Stomach smooth muscle (tissue), 2 donors: ENCODE results near the gene KANK3.

ENCODE experiments used
- H3K27ac ChIP-seq: one replicate; pipeline ENCODE4 v1.7.0; 2013; ENCODE audit warnings: mild to moderate bottlenecking, low read length, inconsistent platforms
- H3K27me3 ChIP-seq, 2 donors: one replicate each; pipeline ENCODE4 v1.7.0; 2013; ENCODE audit warnings: low read length in 2 of 2; ENCODE audit not compliant: insufficient read depth in 2 of 2, control insufficient read depth in 1 of 2
- H3K36me3 ChIP-seq, 2 donors: one replicate each; pipeline ENCODE4 v1.7.0; 2013; ENCODE audit warnings: low read length in 2 of 2; ENCODE audit not compliant: control insufficient read depth in 2 of 2, insufficient read depth in 2 of 2
- H3K4me1 ChIP-seq: one replicate; pipeline ENCODE4 v1.7.0; 2013; ENCODE audit warnings: low read length; ENCODE audit not compliant: control insufficient read depth, insufficient read depth
- H3K4me3 ChIP-seq, 2 donors: one replicate each; pipeline ENCODE4 v1.7.0; 2013; ENCODE audit warnings: low read length in 2 of 2
- H3K9ac ChIP-seq, 2 donors: one replicate each; pipeline ENCODE4 v1.7.0; 2013; ENCODE audit warnings: low read length in 2 of 2, mild to moderate bottlenecking in 1 of 2
- H3K9me3 ChIP-seq, 2 donors: one replicate each; pipeline ENCODE4 v1.7.0; 2013; ENCODE audit warnings: low read length in 2 of 2; ENCODE audit not compliant: control insufficient read depth in 2 of 2
- donor health status: healthy.
- donor health status: Pancreatic carcinoma.

KANK3 gene

DNA sequence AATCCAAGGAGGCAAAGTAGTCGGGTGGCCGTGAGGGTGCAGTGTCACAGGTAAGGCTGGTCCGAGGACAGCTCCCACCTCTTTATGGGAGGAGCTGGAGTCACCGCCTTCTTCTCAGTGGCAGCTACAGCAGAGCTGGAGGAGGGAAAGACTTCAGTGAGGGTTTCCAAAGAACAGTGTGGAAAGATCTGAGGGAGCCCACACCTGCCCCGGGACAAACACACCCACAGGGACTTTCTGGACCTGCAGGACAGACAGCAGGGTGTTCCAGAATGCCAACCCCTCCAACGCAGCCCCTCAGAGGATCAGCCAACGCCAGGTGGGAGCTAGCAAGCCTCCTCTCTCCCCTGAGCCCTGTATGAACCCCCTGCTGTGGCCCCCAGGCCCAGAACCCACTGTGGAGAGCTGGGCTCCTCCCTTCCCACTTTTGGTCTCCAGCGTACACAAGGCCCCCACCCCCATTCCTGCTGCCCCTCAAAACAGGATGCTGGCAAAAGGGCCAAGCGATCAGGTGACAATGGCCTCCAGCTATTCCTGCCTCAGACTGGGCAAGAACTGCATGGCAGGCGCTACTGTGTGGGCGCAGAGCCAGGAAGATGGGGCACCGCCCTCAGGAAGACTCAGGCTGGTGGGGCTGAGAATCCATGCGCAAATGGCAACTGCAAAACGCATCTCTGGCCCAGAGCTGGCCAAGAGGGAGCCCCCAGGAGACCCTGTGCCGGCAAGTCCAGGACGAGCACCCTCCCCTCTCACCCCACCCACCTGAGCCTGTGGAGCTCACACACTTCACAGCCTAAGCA is 31.4 kb downstream of the KANK3 start:
- H3K4me1 ChIP-seq: peaks cover 22% of the 10 kb centered on the region
- no peak overlapping the region for H3K27ac ChIP-seq
- H3K27me3 ChIP-seq: no peaks in the 10 kb centered on the region
- peaks cover 14 to 38% of the 10 kb centered on the region in 2 donors for H3K36me3 ChIP-seq
- H3K9ac ChIP-seq: no peak overlapping the region
- no peaks in the 10 kb centered on the region for H3K9me3 ChIP-seq
- no peak overlapping the region for H3K4me3 ChIP-seq

DNA sequence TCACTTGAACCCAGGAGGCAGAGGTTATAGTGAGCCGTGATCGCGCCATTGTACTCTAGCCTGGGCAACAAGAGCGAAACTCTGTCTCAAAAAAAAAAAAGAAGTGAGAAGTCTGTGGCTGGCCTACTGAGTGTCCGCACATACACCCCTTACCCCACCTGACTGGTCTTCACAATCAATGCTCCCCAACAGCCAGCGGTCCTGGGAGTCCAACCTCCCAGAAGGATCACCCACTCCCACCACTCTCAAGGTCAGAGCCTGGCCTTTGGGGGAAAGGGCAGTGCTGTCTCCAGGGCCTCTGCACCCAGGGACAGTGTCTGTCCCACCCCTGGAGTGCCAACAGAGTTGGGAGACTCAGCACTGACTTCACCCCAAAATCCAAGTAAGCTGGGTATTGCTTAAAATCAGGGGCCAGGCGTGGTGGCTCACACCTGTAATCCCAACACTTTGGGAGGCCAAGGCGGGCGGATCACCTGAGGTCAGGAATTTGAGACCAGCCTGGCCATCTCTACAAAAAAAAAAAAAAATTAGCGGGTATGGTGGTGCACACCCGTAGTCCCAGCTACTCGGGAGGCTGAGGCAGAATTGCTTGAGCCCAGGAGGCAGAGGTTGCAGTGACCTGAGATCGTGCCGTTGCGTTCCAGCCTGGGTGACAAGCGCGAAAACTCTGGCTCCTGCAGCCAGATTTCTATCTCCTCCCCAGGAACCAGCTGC is 32.6 kb downstream of the KANK3 start:
- H3K36me3 ChIP-seq: peaks cover 9 to 33% of the 10 kb centered on the region in 2 donors
- no peak overlapping the region for H3K9ac ChIP-seq
- no peaks in the 10 kb centered on the region for H3K9me3 ChIP-seq
- H3K4me1 ChIP-seq: peaks cover 22% of the 10 kb centered on the region
- no peak overlapping the region for H3K27ac ChIP-seq
- no peaks in the 10 kb centered on the region for H3K27me3 ChIP-seq
- H3K4me3 ChIP-seq: no peak overlapping the region

DNA sequence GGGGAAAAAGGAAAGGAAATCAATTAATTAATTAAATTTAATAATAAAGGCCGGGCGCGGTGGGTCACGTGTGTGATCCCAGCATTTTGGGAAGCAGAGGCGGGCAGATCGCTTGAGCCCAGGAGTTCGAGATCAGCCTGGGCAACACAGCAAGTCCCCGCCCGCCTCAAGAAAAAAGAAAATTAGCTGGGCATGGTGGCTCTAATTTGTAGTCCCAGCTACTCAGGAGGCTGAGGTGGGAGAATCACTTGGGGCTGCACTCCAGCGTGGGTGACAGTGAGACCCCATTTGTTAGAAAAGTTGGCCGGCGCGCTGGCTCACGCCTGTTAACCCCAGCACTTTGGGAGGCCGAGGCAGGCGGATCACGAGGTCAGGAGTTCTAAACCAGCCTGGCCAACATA is 34.2 kb downstream of the KANK3 start:
- peaks cover 22% of the 10 kb centered on the region for H3K4me1 ChIP-seq
- no peaks in the 10 kb centered on the region for H3K27me3 ChIP-seq
- H3K36me3 ChIP-seq: peaks cover 4 to 22% of the 10 kb centered on the region in 2 donors
- H3K9me3 ChIP-seq: no peaks in the 10 kb centered on the region
- peak overlapping the region in 1 of 2 donors; percentile 84 for H3K4me3 ChIP-seq
- H3K9ac ChIP-seq: no peak overlapping the region
- no peak overlapping the region for H3K27ac ChIP-seq

DNA sequence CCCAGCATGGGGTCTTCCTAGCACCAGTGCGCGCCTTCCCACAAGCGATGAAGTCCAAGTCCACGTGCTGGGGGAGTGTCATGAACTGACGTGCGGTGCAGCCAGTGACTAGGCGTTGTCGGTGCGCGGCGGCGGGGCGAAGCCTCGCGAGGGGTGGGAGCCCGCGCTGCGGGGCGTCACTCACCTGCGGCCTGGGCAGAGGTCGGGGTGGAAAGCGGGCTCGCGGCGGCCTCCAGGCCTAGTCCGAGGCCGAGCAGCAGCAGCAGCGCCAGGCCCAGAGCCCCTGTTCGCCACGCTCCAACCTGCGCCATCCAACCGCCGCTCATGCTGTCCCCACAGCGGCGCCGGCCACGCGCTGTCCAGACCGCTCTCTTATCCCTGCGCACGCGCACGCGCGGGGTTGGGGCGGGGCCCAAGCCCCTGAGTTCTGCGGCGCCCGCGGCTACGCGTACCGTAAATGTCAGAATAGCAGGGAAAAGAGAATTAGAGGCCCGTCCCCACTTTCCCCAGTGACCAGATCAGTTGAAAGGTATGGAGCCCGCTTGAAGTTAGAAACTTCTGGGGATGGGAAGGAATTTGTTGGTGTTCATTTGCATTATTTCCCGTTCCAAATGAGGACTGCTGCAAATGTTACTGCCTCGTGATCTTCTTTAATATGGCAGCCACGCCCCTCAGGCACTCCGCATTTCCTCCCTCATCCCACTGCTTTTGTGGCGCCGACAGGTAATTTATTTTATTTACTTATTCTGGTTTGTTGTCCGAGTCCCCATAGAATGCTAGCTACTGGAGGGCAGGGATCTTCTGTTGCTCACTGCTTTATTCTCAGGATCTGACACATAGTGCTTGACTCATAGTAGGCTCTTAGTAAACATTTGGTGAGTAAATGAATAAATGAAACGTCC is 34.8 kb downstream of the KANK3 start, which contains the start of gene CD320:
Gene CD320 (minus strand): TSS at position 394 of the 902 bp plus-strand sequence. CDS start 68 bp downstream, at position 326.
- Histone ChIP-seq H3K27ac (no peak within 1 kb of the TSS), H3K9me3 (no peaks in the 10 kb centered on the region)

DNA sequence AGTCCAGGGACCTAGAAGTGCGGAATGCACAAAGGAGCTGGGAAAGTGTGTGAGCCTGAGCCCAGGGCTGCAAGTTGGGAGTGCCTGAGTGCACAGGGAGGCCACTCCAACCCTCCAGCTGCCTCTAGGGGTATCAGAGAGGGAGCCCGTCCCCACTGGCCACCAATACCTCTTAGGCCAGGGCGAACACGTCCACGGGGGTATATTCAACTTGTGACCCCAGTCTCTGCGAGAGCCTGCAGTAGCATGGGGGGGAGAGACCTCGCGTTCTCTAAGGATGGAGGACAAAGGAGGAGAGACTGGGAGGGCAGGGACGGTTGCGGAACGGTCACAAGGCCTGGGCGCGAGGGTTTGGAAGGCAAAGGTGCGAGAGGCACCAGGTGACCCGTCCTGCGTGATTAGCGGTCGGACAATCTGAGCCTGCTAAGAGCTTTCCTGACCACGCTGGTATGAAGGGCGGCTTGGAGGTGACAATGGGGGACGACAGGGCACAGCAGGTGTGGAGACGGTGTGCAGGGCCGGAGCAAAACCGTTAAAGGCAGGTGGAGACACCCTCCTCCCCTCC is 35.6 kb downstream of the KANK3 start:
- no peak overlapping the region for H3K27ac ChIP-seq
- peak overlapping the region; percentile 61 to 84 for H3K4me3 ChIP-seq
- no peaks in the 10 kb centered on the region for H3K9me3 ChIP-seq
- peaks cover 22% of the 10 kb centered on the region for H3K4me1 ChIP-seq
- no peaks in the 10 kb centered on the region for H3K27me3 ChIP-seq
- peak overlapping the region; percentile 24 to 60 for H3K9ac ChIP-seq
- peaks cover 4 to 19% of the 10 kb centered on the region in 2 donors for H3K36me3 ChIP-seq

More for the DNA sequence above, 34.8 kb downstream of the KANK3 start, which contains the start of gene CD320:
- peaks cover 4 to 19% of the 10 kb centered on the region in 2 donors for H3K36me3 ChIP-seq
- peak within 1 kb of the TSS; percentile 61 to 84 for H3K4me3 ChIP-seq
- peaks cover 22% of the 10 kb centered on the region for H3K4me1 ChIP-seq
- no peaks in the 10 kb centered on the region for H3K27me3 ChIP-seq
- peak within 1 kb of the TSS; percentile 24 to 60 for H3K9ac ChIP-seq

DNA sequence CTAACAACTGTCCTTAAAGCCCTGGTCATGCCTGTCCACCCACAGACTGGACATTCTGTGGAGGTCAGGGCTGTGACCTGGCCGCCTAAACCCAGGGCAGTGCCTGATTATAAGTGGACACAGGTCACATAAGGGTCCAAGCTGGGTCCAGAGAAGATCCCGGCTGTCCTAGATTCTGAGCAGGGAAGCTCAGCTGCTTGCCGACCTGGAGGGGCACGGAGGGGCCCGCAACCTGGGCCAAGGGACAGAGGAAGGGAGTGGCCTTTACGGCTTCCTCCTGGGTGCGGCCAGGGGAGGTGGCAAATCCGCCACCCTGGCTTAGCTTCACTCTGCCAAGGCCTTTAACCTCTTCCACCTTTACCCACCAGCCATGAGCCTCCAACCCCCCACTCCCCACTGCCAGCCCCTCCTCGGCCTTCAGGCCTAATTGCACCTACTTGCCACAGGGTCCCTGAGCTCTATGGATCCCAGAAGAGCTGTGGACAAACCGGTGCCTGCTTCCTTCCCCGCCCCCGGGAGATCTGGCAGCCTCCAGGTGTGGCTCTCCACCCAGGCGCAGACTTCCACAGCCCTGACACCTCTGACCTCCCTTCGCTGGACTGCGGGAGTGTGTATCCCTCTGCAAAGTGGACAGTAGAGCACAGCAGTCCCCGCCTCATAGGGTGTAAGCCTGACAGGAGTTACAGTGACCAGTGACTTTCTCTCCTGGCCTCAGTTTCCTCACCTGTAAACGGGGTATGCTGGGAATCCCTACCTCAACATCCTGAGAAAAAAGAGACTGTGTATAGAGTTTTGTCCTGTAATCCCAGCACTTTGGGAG is 36.6 kb downstream of the KANK3 start:
- Histone ChIP-seq H3K4me1 (peaks cover 22% of the 10 kb centered on the region), H3K27me3 (no peaks in the 10 kb centered on the region), H3K36me3 (peaks cover 4 to 12% of the 10 kb centered on the region in 2 donors), H3K9me3 (no peaks in the 10 kb centered on the region), H3K9ac (no peak overlapping the region), H3K4me3 (peak overlapping the region in 1 of 2 donors; percentile 15), H3K27ac (no peak overlapping the region)

DNA sequence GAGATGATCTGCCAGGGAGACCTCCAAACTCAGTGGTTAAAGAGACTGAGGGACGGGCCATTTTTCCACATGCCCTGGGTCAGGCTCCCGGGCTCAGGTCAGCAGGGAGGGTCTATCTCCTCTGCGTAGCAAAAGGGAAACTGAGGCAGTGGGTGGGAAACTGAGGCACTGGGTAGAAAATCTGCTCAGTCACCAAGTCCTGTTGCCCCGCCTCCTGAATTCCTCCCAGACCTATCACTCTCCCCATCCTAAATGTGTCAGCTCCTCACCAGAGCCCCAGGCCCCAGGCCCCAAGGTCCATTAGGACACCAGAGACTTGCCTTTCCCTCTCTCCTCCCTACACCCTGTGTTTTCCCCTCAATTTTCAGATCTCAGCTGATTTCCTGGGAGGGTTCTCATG is 37.3 kb downstream of the KANK3 start:
- H3K36me3 ChIP-seq: peaks cover under 1 to 7% of the 10 kb centered on the region in 2 donors
- no peak overlapping the region for H3K27ac ChIP-seq
- no peak overlapping the region for H3K9ac ChIP-seq
- H3K4me1 ChIP-seq: peaks cover 22% of the 10 kb centered on the region
- H3K9me3 ChIP-seq: no peaks in the 10 kb centered on the region
- H3K4me3 ChIP-seq: no peak overlapping the region
- H3K27me3 ChIP-seq: no peaks in the 10 kb centered on the region

DNA sequence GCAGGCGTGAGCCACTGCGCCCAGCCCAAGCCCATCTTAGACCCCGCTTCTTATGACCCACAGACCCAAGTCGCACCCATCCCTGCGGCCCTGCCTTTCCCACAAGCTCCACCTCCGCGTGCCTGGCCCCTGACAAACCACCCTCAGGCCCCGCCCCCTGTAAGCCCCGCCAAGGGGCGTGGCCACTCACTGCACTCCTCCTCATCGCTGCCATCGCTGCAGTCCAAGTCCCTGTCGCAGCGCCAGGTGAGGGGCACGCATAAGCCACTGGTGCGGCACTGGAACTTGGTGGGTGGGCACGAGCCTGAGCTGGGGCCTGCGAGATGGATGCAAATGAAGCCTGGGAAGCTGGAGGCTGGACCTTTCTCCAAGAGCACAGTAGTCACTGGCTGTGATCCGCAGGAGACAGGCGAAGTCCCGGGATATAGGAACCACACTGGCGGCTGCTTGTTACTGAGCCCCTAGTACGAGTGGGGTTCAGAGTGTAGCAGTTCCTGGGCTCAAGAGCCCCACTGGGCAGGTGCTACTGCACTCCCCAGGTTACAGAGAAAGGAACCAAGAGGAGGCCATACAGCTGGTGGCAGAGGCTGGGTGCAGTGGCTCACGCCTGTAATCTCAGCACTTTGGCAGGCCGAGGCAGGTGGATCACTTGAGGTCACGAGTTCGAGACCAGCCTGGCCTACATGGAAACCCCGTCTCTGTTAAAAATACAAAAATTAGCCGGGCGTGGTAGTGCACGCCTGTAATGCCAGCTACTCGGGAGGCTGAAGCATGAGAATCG is 38.0 kb downstream of the KANK3 start:
- no peaks in the 10 kb centered on the region for H3K9me3 ChIP-seq

DNA sequence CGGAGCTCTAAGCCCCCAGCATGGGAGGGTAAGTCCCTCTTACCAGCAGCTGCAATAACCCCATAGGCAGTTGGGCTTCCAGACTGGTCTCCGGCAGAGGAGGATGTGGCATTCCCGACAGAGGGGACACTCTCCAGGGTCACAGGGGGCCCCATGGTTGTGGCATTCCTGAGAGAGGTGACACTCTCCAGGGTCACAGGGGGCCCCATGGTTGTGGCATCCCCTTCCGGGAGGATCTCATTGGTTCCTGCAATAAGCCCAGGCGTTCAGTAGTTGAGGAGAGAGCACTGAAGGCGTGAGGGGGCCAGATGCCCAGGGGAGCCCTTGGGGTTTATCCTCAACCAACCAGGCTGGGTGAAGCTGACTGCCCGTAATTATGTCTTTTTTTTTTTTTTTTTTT is 40.3 kb downstream of the KANK3 start:
- H3K4me1 ChIP-seq: peaks cover 8% of the 10 kb centered on the region
- no peaks in the 10 kb centered on the region for H3K9me3 ChIP-seq
- no peak overlapping the region for H3K4me3 ChIP-seq
- no peaks in the 10 kb centered on the region for H3K36me3 ChIP-seq
- no peaks in the 10 kb centered on the region for H3K27me3 ChIP-seq
- H3K27ac ChIP-seq: no peak overlapping the region
- H3K9ac ChIP-seq: no peak overlapping the region

More for the DNA sequence above, 38.0 kb downstream of the KANK3 start:
- H3K36me3 ChIP-seq: peaks cover 0 to 4% of the 10 kb centered on the region in 2 donors
- H3K4me1 ChIP-seq: peaks cover 22% of the 10 kb centered on the region
- no peak overlapping the region for H3K9ac ChIP-seq
- H3K27me3 ChIP-seq: no peaks in the 10 kb centered on the region
- no peak overlapping the region for H3K4me3 ChIP-seq
- H3K27ac ChIP-seq: no peak overlapping the region
